NCI-H524 (cell line): ENCODE measurements around the gene STPG3.

Experiments
- DNase-seq, 2 experiments: peaks; one replicate each; lab custom pipeline; 2025; lab: John Stamatoyannopoulos, UW

STPG3 gene

DNA sequence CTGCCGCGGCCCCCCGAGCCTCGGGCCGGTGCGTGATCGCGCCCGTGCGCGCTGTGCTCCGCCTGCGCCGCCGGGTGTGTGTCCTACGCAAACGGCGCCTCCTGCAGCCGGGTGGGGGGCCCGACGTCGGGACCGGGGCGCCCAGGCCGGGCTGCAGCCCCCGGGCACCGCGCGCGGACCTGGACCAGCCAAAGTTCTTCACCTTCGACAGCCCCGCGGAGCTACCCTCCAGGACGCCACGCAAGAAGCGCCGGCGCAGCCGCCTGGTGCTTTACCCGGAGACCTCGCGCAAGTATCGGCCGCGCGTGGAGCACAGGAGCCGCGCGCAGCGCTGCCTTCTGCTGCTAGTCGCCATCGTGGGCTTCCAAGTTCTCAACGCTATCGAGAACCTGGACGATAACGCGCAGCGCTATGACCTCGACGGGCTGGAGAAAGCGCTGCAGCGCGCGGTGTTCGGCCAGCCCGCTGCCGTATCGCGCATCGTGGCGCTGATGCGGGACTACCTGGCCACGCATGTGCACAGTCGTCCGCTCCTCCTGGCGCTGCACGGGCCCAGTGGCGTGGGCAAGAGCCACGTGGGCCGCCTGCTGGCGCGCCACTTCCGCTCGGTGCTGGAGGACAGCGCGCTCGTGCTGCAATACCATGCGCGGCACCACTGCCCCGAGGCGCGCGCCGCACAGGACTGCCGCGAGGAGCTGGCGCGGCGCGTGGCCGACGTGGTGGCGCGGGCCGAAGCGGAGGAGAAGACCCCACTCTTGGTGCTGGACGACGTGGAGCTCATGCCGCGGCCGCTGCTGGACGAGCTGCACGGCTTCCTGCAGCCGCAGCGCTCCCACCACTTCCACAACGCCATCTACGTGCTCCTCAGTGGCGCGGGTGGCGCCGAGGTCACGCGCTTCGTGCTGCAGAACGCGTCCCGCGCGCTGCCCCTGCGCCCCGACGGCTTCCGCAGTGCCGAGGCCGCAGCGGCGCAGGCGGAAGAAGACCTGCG is 27.9 kb downstream of the STPG3 start:
- DNase-seq = no peak

GRCh38 chr9:137279741-137280473 is 28.8 kb downstream of the STPG3 start:
- no peak for DNase-seq

- DNase-seq = no peak
Observed at GRCh38 chr9:137280474-137281344, 29.6 kb downstream of the STPG3 start.

GRCh38 chr9:137281345-137282116 is 30.4 kb downstream of the STPG3 start:
- no peak for DNase-seq

GRCh38 chr9:137286975-137287383 is 35.9 kb downstream of the STPG3 start:
- peak; percentile 57 to 75 for DNase-seq

GRCh38 chr9:137293094-137293481 is 42.0 kb downstream of the STPG3 start:
- no peak for DNase-seq

DNA sequence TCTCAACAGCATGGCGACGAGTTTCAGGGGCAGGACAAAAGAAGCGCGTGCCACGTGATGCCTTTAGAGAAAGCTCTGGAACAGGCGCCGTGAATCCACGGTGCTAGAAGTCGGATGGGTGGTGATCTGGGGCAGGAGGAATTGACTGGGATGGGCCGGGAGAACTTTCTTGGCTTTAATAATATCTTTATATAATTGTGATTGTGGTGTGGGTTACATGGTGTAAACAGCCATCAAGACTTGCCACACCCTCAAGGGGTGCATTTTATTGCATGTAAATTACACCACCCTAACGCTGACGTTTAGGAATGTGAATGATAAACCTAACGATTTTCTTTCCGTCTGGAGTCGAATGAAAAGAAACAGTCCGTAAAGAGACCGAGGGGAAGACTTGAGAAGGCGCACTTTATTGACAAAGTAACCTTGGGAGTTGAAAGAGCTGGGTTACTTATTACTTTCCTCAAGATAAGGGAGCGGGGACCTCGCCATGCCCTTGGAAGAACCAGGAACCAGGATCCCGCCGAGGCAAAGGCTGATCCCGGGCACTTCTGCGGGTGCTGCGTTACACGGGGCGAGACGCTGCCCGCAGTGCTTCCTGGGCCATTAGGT is 42.5 kb downstream of the STPG3 start:
- DNase-seq = no peak

DNA sequence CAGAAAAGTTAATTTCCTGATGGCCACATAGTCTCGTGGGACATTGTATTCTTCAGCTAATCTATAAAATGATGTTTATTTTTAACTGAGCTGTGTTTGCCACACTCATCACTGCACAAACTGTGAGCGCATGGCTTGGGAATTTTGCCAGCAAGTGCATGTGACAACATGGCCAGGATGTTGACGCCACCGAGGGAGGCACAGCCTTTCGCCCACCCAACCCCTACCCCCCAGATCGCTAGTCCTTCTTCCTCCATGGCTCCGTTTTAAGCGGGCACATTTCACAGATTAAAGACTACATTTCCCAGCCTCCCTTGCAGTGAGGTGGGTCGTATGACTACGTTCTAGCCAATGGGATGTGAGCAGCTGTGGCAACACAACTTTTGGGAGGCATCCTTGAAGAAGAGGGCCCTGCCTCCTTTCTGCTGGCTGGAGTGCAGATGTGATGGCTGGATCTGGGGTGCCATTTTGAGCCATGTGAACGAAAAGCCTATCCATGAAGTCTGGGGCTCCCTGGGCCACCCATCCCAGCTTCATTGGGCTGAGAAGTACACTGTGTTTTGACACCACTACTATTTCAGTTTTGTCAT is 43.1 kb downstream of the STPG3 start:
- DNase-seq = peak; percentile 50 to 62

DNA sequence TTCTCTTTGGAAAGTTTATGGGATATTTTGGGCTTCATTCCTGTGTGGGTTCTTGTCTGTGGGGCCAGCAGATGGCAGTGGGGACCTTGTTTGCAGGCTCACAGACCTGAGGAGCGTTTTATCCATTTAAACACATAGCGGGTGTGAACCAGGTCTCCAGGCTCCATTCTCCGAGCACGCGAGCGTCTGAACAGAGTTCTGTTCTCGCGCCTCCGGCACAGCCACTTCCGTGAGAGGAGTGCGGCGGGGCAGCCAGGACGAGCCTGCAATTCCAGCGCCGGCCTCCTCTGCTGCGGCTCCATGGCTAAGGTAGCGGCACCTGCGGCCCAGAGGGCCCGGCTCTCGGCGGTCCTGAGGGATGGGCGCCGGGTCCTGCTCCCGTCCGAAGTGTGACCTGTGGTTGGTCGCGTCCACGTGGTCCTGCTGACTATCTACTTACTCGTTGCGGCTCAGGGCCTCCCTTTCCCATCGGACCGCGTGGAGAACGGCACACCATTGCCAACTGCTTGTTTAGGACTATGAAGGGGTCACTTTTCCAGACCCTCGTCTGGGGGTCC is 43.7 kb downstream of the STPG3 start:
- peak; percentile 34 to 68 for DNase-seq

DNA sequence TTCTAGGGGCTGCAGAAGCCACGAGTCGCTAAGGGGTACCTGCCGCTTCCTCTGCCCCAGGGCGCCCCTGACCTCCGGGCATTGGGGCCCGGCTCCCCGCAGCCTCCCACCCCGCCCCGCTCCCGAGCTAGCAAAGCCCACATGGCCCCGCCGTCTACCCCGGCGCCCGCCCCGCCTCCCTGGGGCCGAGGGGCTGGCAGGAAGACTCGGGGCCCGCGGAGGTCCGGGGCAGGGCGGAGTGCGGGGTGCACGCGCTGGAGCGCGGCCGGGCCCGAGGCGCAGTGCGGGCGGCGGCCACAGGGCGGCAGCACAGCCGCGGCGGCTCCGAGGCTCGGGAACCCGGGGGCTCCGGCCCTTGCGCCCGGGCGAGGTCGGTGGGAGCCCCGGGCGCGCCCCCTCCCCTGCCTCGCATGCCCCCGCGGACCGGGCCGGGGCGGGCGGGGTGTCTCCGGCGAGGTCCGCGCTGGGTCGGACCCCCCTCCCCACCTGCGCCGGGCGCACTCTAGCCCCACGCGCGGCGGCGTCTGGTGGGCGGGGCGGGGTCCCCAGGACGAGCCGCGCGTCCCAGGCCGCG is 44.2 kb downstream of the STPG3 start:
- peak in 1 of 2 experiments; percentile 25 for DNase-seq

GRCh38 chr9:137295849-137296669 is 45.0 kb downstream of the STPG3 start:
- DNase-seq = no peak

GRCh38 chr9:137296670-137297664 is 45.9 kb downstream of the STPG3 start:
- no peak for DNase-seq

DNA sequence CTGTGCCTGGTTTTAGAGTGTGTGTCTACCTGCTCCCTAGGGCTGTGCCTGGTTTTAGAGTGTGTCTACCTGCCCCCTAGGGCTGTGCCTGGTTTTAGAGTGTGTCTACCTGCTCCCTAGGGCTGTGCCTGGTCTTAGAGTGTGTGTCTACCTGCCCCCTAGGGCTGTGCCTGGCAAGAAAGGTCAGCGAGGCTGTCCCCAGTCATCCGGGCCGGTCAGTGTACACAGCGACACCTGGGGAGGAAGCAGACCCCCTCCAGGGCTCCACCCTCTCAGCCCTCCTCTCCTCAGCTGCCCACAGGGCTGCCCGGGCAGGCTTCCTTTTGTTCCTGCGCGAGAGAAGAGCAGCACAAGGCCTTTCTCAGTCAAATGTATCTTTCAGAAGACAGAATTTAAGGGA is 46.9 kb downstream of the STPG3 start:
- no peak for DNase-seq

GRCh38 chr9:137298401-137299202 is 47.5 kb downstream of the STPG3 start:
- no peak for DNase-seq

DNA sequence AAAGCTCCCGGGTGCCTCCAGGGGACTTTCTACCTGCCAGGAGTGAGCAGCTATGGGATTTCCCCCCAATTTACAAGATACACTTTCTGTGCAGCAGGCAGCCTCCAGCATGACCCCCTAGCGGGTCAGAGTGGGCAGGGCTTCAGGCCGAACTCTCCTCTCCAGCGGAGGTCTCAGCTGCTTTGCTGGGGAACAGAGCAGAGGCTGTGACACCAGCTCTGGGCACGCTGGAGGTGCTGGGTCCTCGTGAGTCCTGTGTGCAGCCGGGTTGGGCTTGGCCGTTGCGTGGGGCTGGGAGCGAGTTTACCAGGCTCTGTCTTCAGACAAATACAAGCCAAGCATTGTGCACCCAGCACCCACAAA is 48.1 kb downstream of the STPG3 start:
- no peak for DNase-seq

DNA sequence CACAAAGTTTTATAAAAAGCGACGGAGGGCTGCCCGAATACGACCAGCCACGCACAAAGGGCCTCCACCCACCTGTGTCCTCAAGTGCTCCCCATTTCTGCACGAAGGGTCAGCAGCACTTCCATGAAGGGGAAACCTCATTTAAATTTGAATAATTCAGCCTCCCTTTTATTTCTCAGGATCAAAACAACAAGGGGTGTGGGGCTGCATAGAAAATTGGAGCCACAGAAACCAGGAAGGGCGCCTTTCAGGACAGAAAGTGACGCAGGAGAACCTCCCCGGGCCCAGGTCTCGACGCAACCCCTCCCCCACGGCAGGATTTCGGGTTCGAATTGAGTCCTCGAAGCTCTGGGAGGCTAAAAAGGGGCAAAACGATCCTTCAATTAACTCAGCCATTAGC is 48.9 kb downstream of the STPG3 start:
- DNase-seq = no peak

DNA sequence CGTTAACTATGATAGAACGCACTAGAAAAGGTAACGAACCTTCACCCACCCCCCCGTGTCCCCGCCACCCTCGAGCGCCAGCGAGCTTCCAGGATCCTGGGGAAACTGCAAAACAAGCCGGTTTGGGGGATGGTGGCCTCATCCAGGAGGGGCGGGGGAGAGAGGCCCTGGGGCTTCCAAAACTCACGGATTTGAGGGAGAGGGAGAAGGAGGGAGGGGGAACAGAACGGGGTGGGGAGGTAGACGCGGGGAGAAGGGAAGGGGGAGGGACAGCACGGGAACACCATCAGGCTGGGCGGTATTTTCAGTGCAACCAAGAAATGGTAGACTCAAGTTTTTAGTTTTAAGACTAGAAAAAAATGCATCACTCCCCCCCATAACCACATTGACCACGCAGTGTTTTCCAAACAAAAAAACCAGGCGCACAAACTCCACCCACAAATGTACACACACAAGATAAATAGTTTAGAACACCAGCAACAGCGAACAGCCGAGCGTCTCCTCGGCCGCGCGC is 49.5 kb downstream of the STPG3 start:
- peak in 1 of 2 experiments; percentile 44 for DNase-seq
